NB4 (cell line): ENCODE measurements around the gene LAMA5.

Experiments
- CTCF ChIP-seq: IDR thresholded peaks from one replicate; pipeline ENCODE4 v1.5.1; 2012; ENCODE audit warnings: low read depth, low read length
- MAX ChIP-seq: IDR thresholded peaks from 2 replicates; pipeline ENCODE4 v1.6.1; 2011; ENCODE audit warnings: low read depth, low read length

GRCh38 chr20:62304331-62305148 lies 62.6 kb downstream of the LAMA5 start:
- no peak for TF ChIP-seq CTCF
- TF ChIP-seq MAX: no peak
